HAP-1 (cell line): Measurements from ENCODE around the gene PFDN2.

Experiments used
- DNase-seq, 2 experiments: peaks; one replicate each; pipeline ENCODE4 v3.0.0-alpha.2; 2016 to 2020; ENCODE audit warnings: low spot score in 2 of 2
- H3K27me3 ChIP-seq: fragments of 250-450 bp; sonication (Bioruptor Pico); 2 replicates; pipeline ENCODE4 v1.5.1; 2020; ENCODE audit warnings: low read depth, mild to moderate bottlenecking, moderate library complexity
- H3K36me3 ChIP-seq: fragments of 250-450 bp; sonication (Bioruptor Pico); replicated peaks from 2 replicates; pipeline ENCODE4 v1.5.1; 2020; ENCODE audit warnings: mild to moderate bottlenecking
- H3K4me1 ChIP-seq: fragments of 250-450 bp; sonication (Bioruptor Pico); 2 replicates; pipeline ENCODE4 v1.5.1; 2020; ENCODE audit warnings: mild to moderate bottlenecking
- H3K4me3 ChIP-seq: fragments of 250-450 bp; sonication (Bioruptor Pico); 2 replicates; pipeline ENCODE4 v1.5.1; 2020; ENCODE audit warnings: mild to moderate bottlenecking, moderate library complexity
- H3K9me3 ChIP-seq: fragments of 250-450 bp; sonication (Bioruptor Pico); 2 replicates; pipeline ENCODE4 v1.5.1; 2020; ENCODE audit warnings: mild to moderate bottlenecking, moderate library complexity
- in situ Hi-C: fragments of 300-500 bp; cut with MboI; formaldehyde crosslinking; loops from 3 replicates; pipeline ENCODE4 v1.14.3; 2020; ENCODE audit warnings: low sequenced_read_pairs, inconsistent platforms, mixed read lengths

The PFDN2 gene

GRCh38 chr1:161158316-161159010 is 40.6 kb upstream of the PFDN2 start:
- Histone ChIP-seq H3K9me3 (no peaks in the 10 kb centered on the region; the same call in 1 of the 2 replicates), H3K4me1 (peaks cover 12% of the 10 kb centered on the region), H3K27me3 (no peaks in the 10 kb centered on the region), H3K4me3 (peak overlapping the region; percentile 96), H3K36me3 (peaks cover 17% of the 10 kb centered on the region)
- no peak for DNase-seq
- in situ Hi-C loops: no loop called here

- in situ Hi-C loops: no loop called here
- H3K36me3 ChIP-seq: peaks cover 17% of the 10 kb centered on the region
Measured at GRCh38 chr1:161157867-161158266, 40.0 kb upstream of the PFDN2 start.

GRCh38 chr1:161153682-161154337 is 36.0 kb upstream of the PFDN2 start, which contains the start of gene UFC1:
Gene UFC1, plus strand, starts transcription at chr1:161153978. Its CDS starts 20 bp downstream, at chr1:161153998.
- Histone ChIP-seq H3K27me3 (no peaks in the 10 kb centered on the region), H3K36me3 (0 out of 2 replicates have a peak, but pooled peaks cover 5% of the 10 kb centered on the region), H3K4me1 (peaks cover 5% of the 10 kb centered on the region), H3K4me3 (peak within 1 kb of the TSS; percentile 81), H3K9me3 (no peaks in the 10 kb centered on the region)
- DNase-seq: peak; percentile 88 to 92
- in situ Hi-C loops: no loop called here

More at GRCh38 chr1:161157867-161158266, 40.0 kb upstream of the PFDN2 start:
- Histone ChIP-seq H3K27me3 (no peaks in the 10 kb centered on the region), H3K9me3 (no peaks in the 10 kb centered on the region; the same call in 1 of the 2 replicates), H3K4me1 (peaks cover 12% of the 10 kb centered on the region), H3K4me3 (no peak overlapping the region)
- no peak for DNase-seq

- peak overlapping the region; percentile 81 for H3K4me3 ChIP-seq
- 0 out of 2 replicates have a peak, but pooled peaks cover 4% of the 10 kb centered on the region for H3K4me1 ChIP-seq
- no peaks in the 10 kb centered on the region for H3K27me3 ChIP-seq
- DNase-seq: no peak
- in situ Hi-C loops: no loop called here
- H3K9me3 ChIP-seq: no peaks in the 10 kb centered on the region
- H3K36me3 ChIP-seq: 0 out of 2 replicates have a peak, but pooled peaks cover 2% of the 10 kb centered on the region
Measured at GRCh38 chr1:161153176-161153575, 35.3 kb upstream of the PFDN2 start.

- DNase-seq: no peak
- H3K4me3 ChIP-seq: no peak overlapping the region
- no peaks in the 10 kb centered on the region for H3K9me3 ChIP-seq
- H3K36me3 ChIP-seq: no peaks in the 10 kb centered on the region
- no peaks in the 10 kb centered on the region for H3K27me3 ChIP-seq
- in situ Hi-C loops: no loop called here
- H3K4me1 ChIP-seq: no peaks in the 10 kb centered on the region
Measured at GRCh38 chr1:161145832-161146231, 28.0 kb upstream of the PFDN2 start.

GRCh38 chr1:161140755-161141400 is 23.0 kb upstream of the PFDN2 start:
- Histone ChIP-seq H3K4me1 (no peaks in the 10 kb centered on the region), H3K4me3 (no peak overlapping the region), H3K36me3 (no peaks in the 10 kb centered on the region), H3K27me3 (no peaks in the 10 kb centered on the region), H3K9me3 (no peaks in the 10 kb centered on the region)
- in situ Hi-C loops: no loop called here
- no peak for DNase-seq

- Histone ChIP-seq H3K4me1 (no peaks in the 10 kb centered on the region), H3K9me3 (no peaks in the 10 kb centered on the region), H3K4me3 (no peak overlapping the region), H3K36me3 (no peaks in the 10 kb centered on the region), H3K27me3 (no peaks in the 10 kb centered on the region)
- in situ Hi-C loops: no loop called here
- peak in 1 of 2 experiments; percentile 60 for DNase-seq
Measured at GRCh38 chr1:161139766-161140165, 21.9 kb upstream of the PFDN2 start.

GRCh38 chr1:161138431-161138830 is 20.6 kb upstream of the PFDN2 start:
- in situ Hi-C loops: no loop called here
- H3K36me3 ChIP-seq: no peaks in the 10 kb centered on the region
- no peaks in the 10 kb centered on the region for H3K27me3 ChIP-seq
- no peak overlapping the region for H3K4me3 ChIP-seq
- no peaks in the 10 kb centered on the region for H3K9me3 ChIP-seq
- H3K4me1 ChIP-seq: peaks cover 3% of the 10 kb centered on the region; the same call in 1 of the 2 replicates
- DNase-seq: no peak

- peaks cover 3% of the 10 kb centered on the region; the same call in 1 of the 2 replicates for H3K4me1 ChIP-seq
- no peaks in the 10 kb centered on the region for H3K27me3 ChIP-seq
- no peaks in the 10 kb centered on the region for H3K9me3 ChIP-seq
- in situ Hi-C loops: no loop called here
- no peak overlapping the region for H3K4me3 ChIP-seq
- no peak for DNase-seq
- no peaks in the 10 kb centered on the region for H3K36me3 ChIP-seq
Measured at GRCh38 chr1:161137881-161138280, 20.0 kb upstream of the PFDN2 start.

GRCh38 chr1:161133220-161133740 is 15.4 kb upstream of the PFDN2 start:
- DNase-seq: peak in 1 of 2 experiments; percentile 10
- in situ Hi-C loops: no loop called here
- peak overlapping the region; percentile 45 for H3K4me3 ChIP-seq

GRCh38 chr1:161132410-161133219 is 14.8 kb upstream of the PFDN2 start, which contains the start of gene DEDD:
Gene DEDD, minus strand, starts transcription at chr1:161132667. Its CDS starts 8,205 bp downstream, at chr1:161124462.
- Histone ChIP-seq H3K9me3 (no peaks in the 10 kb centered on the region), H3K4me1 (peaks cover 17% of the 10 kb centered on the region), H3K4me3 (peak within 1 kb of the TSS; percentile 45), H3K36me3 (peaks cover 19% of the 10 kb centered on the region), H3K27me3 (no peaks in the 10 kb centered on the region)
- in situ Hi-C loops: no loop called here
- DNase-seq: peak; percentile 95 to 99

More at GRCh38 chr1:161133220-161133740, 15.4 kb upstream of the PFDN2 start:
- Histone ChIP-seq H3K9me3 (no peaks in the 10 kb centered on the region), H3K27me3 (no peaks in the 10 kb centered on the region), H3K36me3 (peaks cover 13% of the 10 kb centered on the region), H3K4me1 (peaks cover 17% of the 10 kb centered on the region)

- Histone ChIP-seq H3K9me3 (no peaks in the 10 kb centered on the region), H3K4me1 (peaks cover 17% of the 10 kb centered on the region), H3K27me3 (no peaks in the 10 kb centered on the region), H3K36me3 (peaks cover 28% of the 10 kb centered on the region), H3K4me3 (peak overlapping the region; percentile 45)
- in situ Hi-C loops: no loop called here
- DNase-seq: peak in 1 of 2 experiments; percentile 22
Measured at GRCh38 chr1:161131523-161132409, 13.9 kb upstream of the PFDN2 start.
